ENCODE data around the gene OTOF. TPM values are rescaled to one million over a fixed set of nuclear protein-coding genes. Genes with fewer than 3 reads are reported as not detected.

OTOF gene
- total RNA-seq, 1 experiment from 2014 or later = 0.26 TPM

- TF ChIP-seq FOXP4 (CRISPR knock-in tag; IDR thresholded peaks at IDR 0.05) (no peak), PREB (CRISPR knock-in tag; IDR thresholded peaks at IDR 0.05; ENCODE audit: borderline replicate concordance) (no peak), ATF1 (CRISPR knock-in tag; IDR thresholded peaks at IDR 0.05) (no peak), ZNF281 (CRISPR knock-in tag; IDR thresholded peaks at IDR 0.05) (no peak), ELF4 (CRISPR knock-in tag; IDR thresholded peaks at IDR 0.05; ENCODE audit: low read depth) (no peak), CREB1 (CRISPR knock-in tag; IDR thresholded peaks at IDR 0.05) (no peak), ZBTB43 (CRISPR knock-in tag; IDR thresholded peaks at IDR 0.05) (no peak), E2F4 (CRISPR knock-in tag; IDR thresholded peaks at IDR 0.05; ENCODE audit: borderline replicate concordance, low read depth) (no peak)
Measured at GRCh38 chr2:26449278-26450030, 28.5 kb downstream of the OTOF start (continued).

- no peaks in the 10 kb centered on the region for H3K36me3 Mint-ChIP-seq
- H3K4me3 Mint-ChIP-seq = no peak overlapping the region
- no peaks in the 10 kb centered on the region for H3K4me1 Mint-ChIP-seq
- DNase-seq (ENCODE audit: low spot score) = no peak
- H3K9me3 Mint-ChIP-seq = peaks cover 7% of the 10 kb centered on the region
- POLR2A ChIA-PET = no interaction called here
- ATAC-seq = no peak
- no peak overlapping the region for H3K27ac Mint-ChIP-seq
- H3K27me3 Mint-ChIP-seq (ENCODE audit: low read depth) = no peaks in the 10 kb centered on the region
- CTCF ChIA-PET = no interaction called here
- TF ChIP-seq MYBL2 (CRISPR knock-in tag; IDR thresholded peaks at IDR 0.05) = no peak
- no peak for TF ChIP-seq ZMAT4 (CRISPR knock-in tag; IDR thresholded peaks at IDR 0.05)
- TF ChIP-seq SMAD4 (CRISPR knock-in tag; IDR thresholded peaks at IDR 0.05) = no peak
- no peak for TF ChIP-seq CTCF (IDR thresholded peaks at IDR 0.05)
- TF ChIP-seq TP53 (CRISPR knock-in tag; IDR thresholded peaks at IDR 0.05) = no peak
- no peak for TF ChIP-seq ZNF281 (CRISPR knock-in tag; IDR thresholded peaks at IDR 0.05)
- no peak for TF ChIP-seq TEAD4 (CRISPR knock-in tag; IDR thresholded peaks at IDR 0.05)
- TF ChIP-seq SMAD3 (CRISPR knock-in tag; IDR thresholded peaks at IDR 0.05; ENCODE audit: borderline replicate concordance) = no peak
- no peak for TF ChIP-seq FOXJ3 (CRISPR knock-in tag; IDR thresholded peaks at IDR 0.05; ENCODE audit: borderline replicate concordance)
- no peak for TF ChIP-seq ELF4 (CRISPR knock-in tag; IDR thresholded peaks at IDR 0.05; ENCODE audit: low read depth)
- no peak for TF ChIP-seq ZNF425 (CRISPR knock-in tag; conservative IDR thresholded peaks at IDR 0.05)
- no peak for TF ChIP-seq CREB1 (CRISPR knock-in tag; IDR thresholded peaks at IDR 0.05)
- TF ChIP-seq MXD4 (CRISPR knock-in tag; IDR thresholded peaks at IDR 0.05; ENCODE audit: borderline replicate concordance) = no peak
- no peak for TF ChIP-seq ZNF423 (CRISPR knock-in tag; IDR thresholded peaks at IDR 0.05)
Measured at GRCh38 chr2:26448651-26449050, 29.3 kb downstream of the OTOF start.
